Measurements from ENCODE around the gene UROD. TPM values are rescaled to one million over a fixed set of nuclear protein-coding genes. Genes with fewer than 3 reads are reported as not detected.

The UROD gene
- total RNA-seq, 1 donor from 2014 or later = 73.4 TPM

Other genes starting within 250 kb of the UROD start
- gene RPS8, start 236.7 kb upstream of the UROD start, total RNA-seq = 674 TPM
- not detected for gene BEST4, start 224.1 kb upstream of the UROD start, total RNA-seq
- 6.2 TPM for gene PLK3, start 211.9 kb upstream of the UROD start, total RNA-seq
- gene DYNLT4, start 204.9 kb upstream of the UROD start, total RNA-seq = 1.1 TPM
- gene BTBD19, start 203.7 kb upstream of the UROD start, total RNA-seq = 1.9 TPM
- gene PTCH2, start 169.0 kb upstream of the UROD start, total RNA-seq = 0.30 TPM
- gene EIF2B3, start 25.7 kb upstream of the UROD start, total RNA-seq = 45.0 TPM
- 22.3 TPM for gene HECTD3, start 930 bp upstream of the UROD start, total RNA-seq
- 0.81 TPM for gene ZSWIM5, start 194.4 kb downstream of the UROD start, total RNA-seq